ENCODE measurements around the gene GALNT12.
A peak's percentile ranks its signal among the peaks of the same experiment; 100 is the strongest.

The GALNT12 gene

GRCh38 chr9:98864281-98865174 lies 57.1 kb downstream of the GALNT12 start:
- peak; percentile 59 for DNase-seq

DNA sequence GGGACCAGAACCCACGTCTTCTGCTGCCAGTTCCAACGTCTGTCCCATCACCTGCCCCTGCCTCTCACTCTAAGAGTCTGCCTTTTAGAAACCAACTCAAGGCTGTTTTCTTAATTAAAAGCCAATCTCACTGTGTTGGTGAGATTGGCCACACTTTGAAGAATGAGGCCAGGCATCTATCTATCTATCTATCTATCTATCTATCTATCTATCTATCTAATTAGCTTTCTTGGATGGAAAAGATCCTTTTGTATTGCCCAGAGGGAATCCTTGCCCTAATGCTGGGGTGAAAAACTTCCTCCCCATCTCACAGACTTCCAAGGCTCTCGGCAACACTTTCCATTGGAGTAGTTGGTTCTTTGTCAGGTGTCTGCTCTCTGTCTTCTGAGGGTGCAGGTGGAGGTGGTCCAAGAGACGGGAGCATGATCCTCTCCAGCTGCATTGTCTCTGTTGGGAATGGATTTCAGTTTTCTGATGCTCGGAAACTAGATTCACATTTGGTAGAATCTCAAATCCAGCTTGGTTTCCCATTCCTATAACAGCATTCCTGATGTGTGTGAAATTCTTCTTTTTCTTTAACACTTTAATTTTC lies 57.9 kb downstream of the GALNT12 start:
- no peak for DNase-seq

DNA sequence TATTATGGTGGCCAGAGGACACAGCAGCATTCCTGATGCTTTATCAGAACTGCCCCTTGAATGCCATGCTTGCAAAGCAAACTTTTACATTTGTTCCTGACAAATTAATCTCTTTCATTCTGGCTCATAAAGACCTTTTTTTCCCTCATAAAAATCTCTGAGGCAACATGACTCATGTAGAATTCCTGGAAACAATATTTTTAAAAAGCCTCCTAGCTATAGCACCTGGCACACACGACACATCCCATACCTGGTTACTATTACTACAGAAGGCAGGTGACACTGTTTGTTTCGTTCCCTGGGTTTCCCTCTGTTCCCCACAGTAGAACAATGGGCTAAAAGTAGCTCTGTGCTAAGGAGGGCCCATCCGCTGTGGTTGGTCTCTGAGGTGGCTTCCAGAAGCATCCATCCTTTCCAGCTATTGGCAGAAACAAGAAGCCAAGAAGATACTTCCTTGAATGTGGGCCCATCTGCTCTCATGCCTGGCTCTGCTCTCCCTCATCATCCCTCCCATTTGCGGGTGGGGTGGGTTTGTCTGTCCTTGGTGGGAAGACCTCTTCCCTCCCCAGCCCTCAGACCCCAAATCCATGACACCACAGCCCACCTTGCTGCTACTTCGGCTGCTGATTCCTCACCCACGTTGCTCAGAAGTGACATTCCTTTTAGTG lies 59.1 kb downstream of the GALNT12 start:
- no peak for DNase-seq

DNA sequence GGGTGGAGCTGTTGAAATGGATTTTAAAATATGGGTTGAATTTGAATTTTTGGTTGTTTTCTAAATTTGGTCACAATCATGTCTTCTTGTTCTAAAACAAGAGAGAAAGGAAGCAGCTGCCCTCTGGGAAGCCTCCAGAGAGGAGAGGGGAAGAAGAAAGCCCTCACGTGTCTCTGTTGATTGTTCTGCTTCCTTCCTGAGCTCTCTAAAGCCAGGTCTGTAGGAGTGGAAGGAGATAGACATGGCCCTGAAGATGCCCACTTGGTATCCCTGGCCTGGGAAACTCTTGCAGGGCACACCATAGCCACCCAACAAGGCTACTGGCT lies 59.6 kb downstream of the GALNT12 start:
- no peak for DNase-seq

DNA sequence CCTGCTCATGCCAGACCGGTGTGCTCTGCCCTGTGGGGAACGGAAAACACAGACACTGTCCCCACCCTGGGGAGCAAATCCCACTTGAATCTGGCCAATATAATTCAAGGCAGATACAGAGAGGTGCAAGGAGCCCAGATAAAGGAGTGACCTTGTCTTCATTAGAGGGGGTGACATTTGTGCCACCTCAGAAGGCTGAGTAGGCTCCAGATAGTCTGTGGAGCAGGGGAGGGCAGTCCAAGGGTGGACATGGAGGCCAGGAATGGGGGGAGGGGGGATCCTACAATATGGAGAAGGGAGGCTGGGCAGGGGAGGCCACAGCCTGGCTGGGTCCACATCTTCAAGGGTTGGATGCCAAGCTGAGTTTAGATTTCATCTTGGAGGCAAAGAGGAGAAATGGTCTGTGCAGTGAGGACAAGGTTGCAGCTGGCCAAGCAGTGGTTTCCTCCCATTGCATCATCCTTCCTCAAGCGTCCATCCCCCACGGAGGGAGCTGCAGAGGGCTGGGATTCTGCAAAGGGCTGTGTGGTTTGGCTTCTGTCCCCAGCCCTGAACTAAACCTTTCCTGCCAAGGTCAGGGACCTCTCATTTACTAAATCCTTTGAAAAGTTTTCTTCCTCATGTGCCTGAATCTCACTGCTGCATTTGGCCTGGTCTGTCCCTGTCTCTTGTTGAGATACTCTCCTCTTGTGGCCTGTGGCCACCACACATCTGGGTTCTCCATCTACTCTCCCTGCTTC lies 60.1 kb downstream of the GALNT12 start:
- peak; percentile 83 for DNase-seq

- DNase-seq = no peak
Observed at GRCh38 chr9:98869078-98869745, 61.7 kb downstream of the GALNT12 start.

DNA sequence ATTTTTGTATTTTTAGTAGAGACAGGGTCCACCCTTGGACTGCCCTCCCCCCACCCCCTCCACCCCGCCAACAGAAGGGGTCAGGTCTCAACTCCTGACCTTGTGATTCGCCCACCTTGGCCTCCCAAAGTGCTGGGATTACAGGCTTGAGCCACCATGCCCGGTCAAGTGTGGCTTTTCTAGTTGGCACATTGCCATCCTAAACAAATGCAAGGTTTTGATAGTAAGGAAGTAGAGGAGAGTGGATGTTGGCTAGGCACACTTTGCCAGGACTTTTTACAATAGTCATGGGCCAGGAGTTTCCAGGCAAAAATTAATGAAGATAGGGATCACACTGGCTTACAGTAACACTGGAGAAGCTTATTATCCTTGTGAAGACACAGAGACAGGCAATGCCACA lies 62.4 kb downstream of the GALNT12 start:
- DNase-seq = no peak

GRCh38 chr9:98870782-98871557 lies 63.5 kb downstream of the GALNT12 start:
- DNase-seq = no peak

- no peak for DNase-seq
Observed at GRCh38 chr9:98871558-98872065, 64.1 kb downstream of the GALNT12 start.

DNA sequence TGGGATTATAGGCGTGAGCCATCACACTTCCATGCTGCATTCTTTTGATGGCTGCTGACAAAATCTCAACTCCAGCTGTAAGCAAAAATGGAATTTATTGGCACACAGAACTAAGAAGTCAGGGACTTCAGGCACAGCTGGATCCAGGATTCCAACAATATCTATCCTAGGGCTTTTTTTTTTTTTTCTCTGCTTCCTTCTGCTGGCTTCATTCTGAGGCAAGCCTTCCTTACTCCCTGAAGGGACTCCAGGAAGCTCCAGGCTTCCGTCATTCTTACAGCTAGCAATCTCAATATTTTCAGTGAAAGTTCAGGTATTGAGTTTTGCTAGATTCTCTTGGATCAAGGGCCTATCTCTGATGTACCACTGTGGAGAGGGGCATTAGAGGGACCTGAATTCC lies 66.1 kb downstream of the GALNT12 start:
- no peak for DNase-seq

- peak; percentile 71 for DNase-seq
Observed at GRCh38 chr9:98873951-98874371, 66.5 kb downstream of the GALNT12 start.

GRCh38 chr9:98874721-98875255 lies 67.3 kb downstream of the GALNT12 start:
- DNase-seq = no peak

DNA sequence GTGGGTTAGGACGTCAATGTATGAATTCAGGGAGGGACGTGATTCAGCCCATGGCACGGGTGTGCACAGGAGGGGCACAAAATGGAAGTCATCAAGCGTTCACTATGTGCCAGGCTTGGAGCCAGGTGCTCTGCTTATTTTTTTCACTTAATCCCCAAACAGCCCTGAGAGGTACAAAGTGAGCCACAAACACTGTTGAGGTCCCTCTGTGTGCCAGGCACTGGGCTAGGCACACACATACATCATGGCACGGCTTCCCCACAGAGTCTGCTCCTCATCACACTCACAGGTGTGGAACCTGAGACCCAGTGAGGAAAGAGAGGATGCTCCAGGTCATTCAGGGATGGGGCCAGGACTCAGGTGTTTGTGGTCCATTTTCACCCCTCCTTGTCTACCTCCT lies 68.1 kb downstream of the GALNT12 start:
- no peak for DNase-seq

DNA sequence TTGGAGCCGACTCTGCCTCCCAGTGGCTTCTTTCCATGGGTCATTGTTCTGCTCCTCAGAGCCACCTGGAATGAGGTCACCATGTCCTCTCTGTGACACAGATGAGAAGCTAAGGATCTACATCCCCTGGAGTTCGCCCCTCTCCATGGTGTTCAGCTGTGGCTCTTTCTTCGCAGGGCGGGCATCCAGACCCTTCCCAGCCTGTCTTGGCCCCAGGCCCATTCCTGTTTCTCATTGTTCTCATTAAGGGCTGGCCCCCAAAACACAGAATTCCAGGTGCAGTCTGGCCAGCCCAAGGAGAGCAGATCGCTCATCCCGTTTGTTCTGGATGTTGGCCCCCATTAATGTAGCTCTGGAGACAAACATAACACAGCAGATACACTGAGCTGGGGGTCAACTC lies 69.8 kb downstream of the GALNT12 start:
- DNase-seq = peak; percentile 57

GRCh38 chr9:98879094-98879962 lies 71.9 kb downstream of the GALNT12 start:
- no peak for DNase-seq

DNA sequence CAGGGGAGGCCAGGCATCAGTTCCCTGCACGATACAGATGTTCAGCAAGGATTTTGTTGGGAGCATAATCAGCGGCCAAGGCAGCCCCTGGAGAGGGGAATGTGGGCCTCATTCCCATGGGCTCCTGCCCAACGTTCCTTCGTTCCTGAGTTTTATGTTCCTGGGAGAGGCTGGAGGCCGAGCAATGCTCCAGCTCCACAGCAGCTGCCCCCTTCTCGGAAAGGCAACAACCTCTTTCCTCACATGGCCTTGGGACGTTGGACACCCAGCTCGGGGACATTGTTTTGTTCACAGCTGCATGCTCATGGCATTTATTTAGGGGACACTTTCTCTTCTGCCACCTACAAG lies 72.5 kb downstream of the GALNT12 start:
- DNase-seq = peak; percentile 79

GRCh38 chr9:98880311-98881015 lies 73.0 kb downstream of the GALNT12 start:
- DNase-seq = no peak

- DNase-seq = no peak
Observed at GRCh38 chr9:98881356-98881755, 73.9 kb downstream of the GALNT12 start.

GRCh38 chr9:98881836-98882568 lies 74.5 kb downstream of the GALNT12 start:
- no peak for DNase-seq
